Suprapubic skin (tissue), 4 donors: ENCODE results near the gene GDAP1L1.

Source experiments
- CTCF ChIP-seq, 2 donors: fragments of 200-600 bp in 1 of 2; fragments of 450-650 bp in 1 of 2; sonication (generic) in 1 of 2; IDR thresholded peaks; one replicate each; pipeline ENCODE4 v1.5.1; 2016 to 2019; ENCODE audit warnings: antibody characterized with exemption in 2 of 2, mild to moderate bottlenecking in 1 of 2, moderate library complexity in 1 of 2
- EP300 ChIP-seq: sonication (generic); formaldehyde crosslinking; IDR thresholded peaks from one replicate; pipeline ENCODE4 v1.6.1; 2017; ENCODE audit warnings: antibody characterized with exemption
- POLR2A ChIP-seq, 2 donors: fragments of 450-650 bp; IDR thresholded peaks; one replicate each; pipeline ENCODE4 v1.6.1; 2017; ENCODE audit warnings: antibody characterized with exemption in 2 of 2, mild to moderate bottlenecking in 2 of 2, moderate library complexity in 2 of 2
- POLR2AphosphoS5 ChIP-seq, 3 donors: sonication (generic); formaldehyde crosslinking; IDR thresholded peaks; one replicate each; pipeline ENCODE4 v1.6.1; 2017; ENCODE audit warnings: antibody characterized with exemption in 3 of 3

GRCh38 chr20:44207126-44207723, 39.9 kb upstream of the GDAP1L1 start:
- TF ChIP-seq POLR2A (IDR thresholded peaks at IDR 0.05): no peak
- TF ChIP-seq CTCF (IDR thresholded peaks at IDR 0.05): no peak
- TF ChIP-seq EP300: no peak
- TF ChIP-seq POLR2AphosphoS5 (IDR thresholded peaks at IDR 0.05): no peak
